Retinal pigment epithelial cell (primary cell): ENCODE measurements around the gene ELFN1.

Experiments
- DNase-seq: peaks from one replicate; pipeline ENCODE4 v3.0.0-alpha.2; 2010; ENCODE audit warnings: low read depth
- H3K4me3 ChIP-seq: 2 replicates; pipeline ENCODE4 v1.5.1; 2011; ENCODE audit warnings: mild to moderate bottlenecking, low read length, control low read depth, moderate library complexity
- CTCF ChIP-seq: conservative IDR thresholded peaks from 2 replicates; pipeline ENCODE4 v1.5.1; 2011; ENCODE audit warnings: low read depth, low read length, control low read depth, inconsistent platforms

Gene ELFN1

GRCh38 chr7:1741751-1742554 is 71.9 kb downstream of the ELFN1 start:
- H3K4me3 ChIP-seq: peak overlapping the region; percentile 14
- peak; percentile 38 for DNase-seq
- TF ChIP-seq CTCF: no peak

DNA sequence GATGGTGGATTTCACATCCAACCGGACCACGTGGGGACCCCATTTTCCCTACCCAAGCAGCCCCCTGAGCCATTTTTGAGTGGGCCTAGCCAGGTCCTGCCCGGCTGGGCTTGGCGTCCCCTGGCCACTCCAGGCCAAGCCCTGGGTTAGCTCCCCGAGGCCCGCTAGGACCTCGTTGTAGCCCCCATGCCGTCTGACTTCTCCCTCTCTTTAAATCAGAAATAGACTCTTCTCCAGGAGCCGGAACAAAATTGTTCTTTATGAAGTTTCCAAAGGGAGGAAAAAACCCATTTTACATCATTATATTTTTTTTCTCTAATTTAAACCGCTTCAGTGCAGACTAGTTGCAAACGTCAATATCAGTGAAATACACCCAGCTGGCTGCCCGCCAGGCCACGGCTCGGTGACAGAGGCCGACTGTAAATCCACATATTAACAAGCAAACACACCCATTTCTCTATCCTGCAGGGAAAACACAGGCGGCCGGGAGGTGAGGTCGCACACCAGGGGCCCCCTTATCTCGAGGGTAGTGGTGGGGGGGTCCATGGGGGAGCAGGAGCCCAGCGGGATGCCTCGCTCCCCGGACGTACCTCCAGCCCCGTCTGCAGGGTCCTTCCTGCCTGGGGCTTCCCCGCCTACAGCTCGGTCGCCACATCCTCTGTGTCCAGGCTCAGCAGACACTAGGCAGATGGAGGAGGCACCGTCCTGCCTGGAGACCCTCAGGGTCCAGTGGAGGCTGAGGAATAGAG is 72.7 kb downstream of the ELFN1 start:
- peak; percentile 20 for DNase-seq
- TF ChIP-seq CTCF: no peak

DNA sequence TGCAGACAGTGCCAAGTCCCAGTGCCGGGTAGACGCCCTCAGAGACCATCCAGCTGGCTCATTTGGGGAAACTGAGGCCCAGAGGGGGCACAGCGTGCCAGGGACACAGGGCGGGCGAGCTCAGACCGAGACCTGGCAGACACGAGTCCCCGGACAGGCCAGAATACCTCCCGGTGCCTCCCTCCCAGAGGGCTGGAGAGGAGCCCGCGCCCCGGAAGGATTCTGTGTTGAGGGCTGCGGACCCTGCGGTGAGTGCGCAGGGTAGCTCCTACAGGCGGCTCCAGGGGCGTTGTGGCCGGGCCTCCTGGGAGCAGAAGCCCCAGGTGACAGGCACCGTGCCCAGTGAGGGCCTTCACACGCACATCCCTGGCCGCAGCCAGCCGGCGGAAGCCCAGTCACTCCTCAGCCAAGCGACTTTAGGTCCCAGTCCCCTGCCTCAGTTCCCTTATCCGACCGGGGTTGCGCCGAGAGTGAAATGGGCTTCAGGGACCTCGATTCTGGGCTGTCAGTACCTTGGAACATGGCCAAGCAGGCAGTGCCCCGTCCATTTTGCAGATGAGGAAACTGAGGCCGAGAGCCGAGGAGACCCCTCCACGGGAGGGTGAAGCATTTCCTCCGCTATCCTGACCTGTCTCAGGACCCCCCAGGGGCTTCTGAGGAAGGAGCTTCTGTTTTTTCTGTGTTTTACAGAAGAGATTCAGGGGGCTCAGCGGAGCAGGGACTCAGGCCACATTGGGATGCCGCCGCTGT is 73.6 kb downstream of the ELFN1 start:
- H3K4me3 ChIP-seq: no peak overlapping the region
- no peak for DNase-seq
- no peak for TF ChIP-seq CTCF

More for the DNA sequence above, 72.7 kb downstream of the ELFN1 start:
- H3K4me3 ChIP-seq: peak overlapping the region; percentile 8

GRCh38 chr7:1744296-1745017 is 74.4 kb downstream of the ELFN1 start:
- TF ChIP-seq CTCF: no peak
- DNase-seq: no peak

DNA sequence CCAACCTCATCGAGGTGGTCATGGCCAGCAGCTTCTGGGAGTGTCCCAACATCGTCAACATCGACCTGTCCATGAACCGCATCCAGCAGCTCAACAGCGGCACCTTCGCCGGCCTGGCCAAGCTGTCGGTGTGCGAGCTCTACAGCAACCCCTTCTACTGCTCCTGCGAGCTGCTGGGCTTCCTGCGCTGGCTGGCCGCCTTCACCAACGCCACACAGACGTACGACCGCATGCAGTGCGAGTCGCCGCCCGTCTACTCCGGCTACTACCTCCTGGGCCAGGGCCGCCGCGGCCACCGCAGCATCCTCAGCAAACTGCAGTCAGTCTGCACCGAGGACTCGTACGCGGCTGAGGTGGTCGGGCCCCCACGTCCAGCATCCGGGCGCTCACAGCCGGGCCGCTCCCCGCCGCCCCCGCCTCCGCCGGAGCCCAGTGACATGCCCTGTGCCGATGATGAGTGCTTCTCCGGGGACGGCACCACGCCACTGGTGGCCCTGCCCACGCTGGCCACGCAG is 75.0 kb downstream of the ELFN1 start:
- no peak overlapping the region for H3K4me3 ChIP-seq
- TF ChIP-seq CTCF: no peak
- no peak for DNase-seq

More at GRCh38 chr7:1744296-1745017, 74.4 kb downstream of the ELFN1 start:
- no peak overlapping the region for H3K4me3 ChIP-seq
